NCI-H82 (cell line): ENCODE results near the gene ADAMTSL1.
A peak's percentile ranks its signal among the peaks of the same experiment; 100 is the strongest.
"Not testable (repeated sequence)": the region's sequence is repeated elsewhere in the genome, so short reads cannot be mapped to it uniquely, and the experiment has no call there.

Experiments used
- DNase-seq: peaks from one replicate; lab custom pipeline; 2025; lab: John Stamatoyannopoulos, UW

Gene ADAMTSL1

GRCh38 chr9:18857769-18858168 lies 383.8 kb downstream of the ADAMTSL1 start:
- DNase-seq = no peak

GRCh38 chr9:18861609-18862544 lies 387.9 kb downstream of the ADAMTSL1 start:
- no peak for DNase-seq

- no peak for DNase-seq
Measured at GRCh38 chr9:18863791-18864190, 389.8 kb downstream of the ADAMTSL1 start.

- DNase-seq = no peak
Measured at GRCh38 chr9:18864516-18864915, 390.6 kb downstream of the ADAMTSL1 start.

- no peak for DNase-seq
Measured at GRCh38 chr9:18865542-18865941, 391.6 kb downstream of the ADAMTSL1 start.

- DNase-seq = no peak
Measured at GRCh38 chr9:18866121-18866831, 392.3 kb downstream of the ADAMTSL1 start.

- DNase-seq = no peak
Measured at GRCh38 chr9:18869725-18870124, 395.8 kb downstream of the ADAMTSL1 start.

- DNase-seq = no peak
Measured at GRCh38 chr9:18874069-18874468, 400.1 kb downstream of the ADAMTSL1 start.

- DNase-seq = not testable (repeated sequence)
Measured at GRCh38 chr9:18874990-18875389, 401.0 kb downstream of the ADAMTSL1 start.

GRCh38 chr9:18877984-18878383 lies 404.0 kb downstream of the ADAMTSL1 start:
- DNase-seq = no peak

GRCh38 chr9:18881758-18882157 lies 407.8 kb downstream of the ADAMTSL1 start:
- DNase-seq = no peak

GRCh38 chr9:18887546-18887945 lies 413.6 kb downstream of the ADAMTSL1 start:
- no peak for DNase-seq

GRCh38 chr9:18888290-18888689 lies 414.3 kb downstream of the ADAMTSL1 start:
- no peak for DNase-seq

GRCh38 chr9:18889550-18889949 lies 415.6 kb downstream of the ADAMTSL1 start:
- DNase-seq = no peak

GRCh38 chr9:18890372-18890771 lies 416.4 kb downstream of the ADAMTSL1 start:
- DNase-seq = no peak

GRCh38 chr9:18891946-18892670 lies 418.2 kb downstream of the ADAMTSL1 start:
- DNase-seq = peak; percentile 74

GRCh38 chr9:18893046-18893445 lies 419.1 kb downstream of the ADAMTSL1 start:
- DNase-seq = peak; percentile 22

GRCh38 chr9:18893491-18893890 lies 419.5 kb downstream of the ADAMTSL1 start:
- no peak for DNase-seq

GRCh38 chr9:18896004-18896403 lies 422.1 kb downstream of the ADAMTSL1 start:
- DNase-seq = no peak

GRCh38 chr9:18896531-18897179 lies 422.7 kb downstream of the ADAMTSL1 start:
- no peak for DNase-seq

GRCh38 chr9:18903450-18903849 lies 429.5 kb downstream of the ADAMTSL1 start:
- no peak for DNase-seq
